Activated CD4-positive, alpha-beta T cell treated with anti-CD3 and anti-CD28 coated beads for 24 hours (primary cell): ENCODE data around the gene TCEANC.
A peak's percentile ranks its signal among the peaks of the same experiment; 100 is the strongest.
"Not testable (repeated sequence)": the region's sequence is repeated elsewhere in the genome, so short reads cannot be mapped to it uniquely, and the experiment has no call there.

Experiments used
- DNase-seq, 2 donors: peaks; one replicate each; pipeline ENCODE4 v3.0.0-alpha.2; 2020; ENCODE audit warnings: low read depth in 2 of 2

TCEANC gene, protein sequence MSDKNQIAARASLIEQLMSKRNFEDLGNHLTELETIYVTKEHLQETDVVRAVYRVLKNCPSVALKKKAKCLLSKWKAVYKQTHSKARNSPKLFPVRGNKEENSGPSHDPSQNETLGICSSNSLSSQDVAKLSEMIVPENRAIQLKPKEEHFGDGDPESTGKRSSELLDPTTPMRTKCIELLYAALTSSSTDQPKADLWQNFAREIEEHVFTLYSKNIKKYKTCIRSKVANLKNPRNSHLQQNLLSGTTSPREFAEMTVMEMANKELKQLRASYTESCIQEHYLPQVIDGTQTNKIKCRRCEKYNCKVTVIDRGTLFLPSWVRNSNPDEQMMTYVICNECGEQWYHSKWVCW

DNA sequence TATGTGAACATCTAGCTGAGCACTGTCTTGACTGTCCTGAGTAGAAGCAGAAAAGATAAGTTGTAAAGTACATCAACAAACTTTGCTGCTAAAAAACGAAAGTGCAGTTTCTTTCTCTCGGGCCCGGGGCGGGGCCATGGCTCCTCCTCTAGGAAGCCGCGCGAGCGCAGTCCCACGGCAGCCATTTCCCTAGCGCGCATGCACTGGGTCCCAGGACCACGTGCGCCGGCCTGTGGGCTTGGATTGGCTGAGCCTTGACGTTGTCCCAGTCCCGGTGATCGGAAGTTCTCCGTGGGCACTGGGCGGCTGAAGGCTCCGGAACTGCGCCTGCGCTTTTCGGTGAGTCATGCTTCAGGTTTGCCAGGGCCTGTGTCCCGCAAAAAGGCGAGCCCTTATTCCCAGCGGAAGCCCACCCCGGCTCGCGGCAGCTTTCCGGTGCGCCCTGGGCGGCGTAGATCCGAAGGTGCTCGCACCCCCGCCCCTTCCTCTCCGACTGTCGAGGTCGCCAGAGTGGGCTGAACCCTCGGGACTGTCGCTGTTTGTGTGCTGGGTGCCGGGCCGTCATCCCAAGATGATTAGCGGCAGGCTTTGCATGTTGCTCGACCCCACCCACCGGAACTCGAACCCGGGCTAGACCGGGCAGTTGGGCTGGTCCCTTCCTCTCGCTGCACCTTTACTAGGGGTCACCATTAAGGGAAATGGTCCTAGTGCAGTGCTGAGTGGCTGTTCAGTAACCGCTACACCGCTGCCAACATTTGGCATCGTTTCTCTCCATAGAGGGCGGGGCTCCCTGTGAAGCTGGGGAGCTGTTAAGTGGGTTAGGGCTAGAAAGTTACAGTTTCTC is at the start of gene TCEANC:
TSS of gene TCEANC (plus strand) at position 292 of the 844 bp plus-strand sequence. CDS start 9,368 bp downstream, outside the sequence.
- DNase-seq: peak; percentile 79 to 95

DNA sequence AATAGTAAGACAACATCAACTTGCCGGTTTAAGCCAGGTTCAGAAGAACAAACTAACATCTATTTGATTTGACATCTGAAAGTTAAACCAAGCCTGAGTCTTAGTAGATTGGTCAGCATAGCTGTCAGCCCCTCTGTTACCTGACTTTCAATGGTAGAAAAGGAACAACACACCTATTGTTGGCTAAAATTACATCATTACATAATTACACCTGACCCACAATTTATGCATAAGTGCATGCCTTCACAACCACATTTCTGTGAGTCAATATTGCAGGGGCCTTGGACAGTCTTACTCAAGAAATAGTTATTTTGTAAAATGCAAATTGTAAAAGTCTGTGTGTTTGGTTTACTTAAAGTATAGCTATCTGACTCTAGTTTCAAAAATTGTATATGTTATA is 47.3 kb upstream of the TCEANC start:
- DNase-seq: no peak

DNA sequence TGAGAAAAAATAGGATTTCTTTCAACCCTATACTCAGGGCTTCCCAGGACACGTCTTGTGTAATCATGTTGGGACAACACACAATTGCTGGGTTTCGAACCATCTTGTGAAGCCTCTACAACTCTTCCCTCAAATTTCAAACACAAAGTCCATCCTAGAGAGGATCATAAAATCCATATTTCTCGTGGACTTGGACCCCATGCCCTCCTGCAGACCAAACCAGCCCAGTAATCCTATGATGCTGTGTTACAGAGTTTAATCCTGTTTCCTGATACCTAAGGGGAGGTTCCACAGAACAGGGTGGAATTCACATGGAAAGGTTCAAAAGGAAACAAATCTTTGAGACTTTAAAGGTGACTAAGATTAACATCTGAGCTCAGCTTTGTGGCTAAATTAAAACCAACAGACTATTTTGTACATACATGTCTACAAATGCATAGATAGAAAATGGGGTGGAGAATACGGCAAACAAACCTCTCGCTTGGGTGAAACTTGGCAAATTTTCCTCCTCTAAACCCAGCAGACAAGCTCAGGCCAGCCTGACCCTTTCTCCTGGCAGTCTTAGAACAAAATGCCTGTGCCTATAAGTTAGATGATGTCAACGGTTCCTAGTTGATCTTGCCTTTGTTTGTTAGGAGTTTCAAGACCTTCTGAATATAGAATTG is 45.5 kb upstream of the TCEANC start:
- no peak for DNase-seq

DNA sequence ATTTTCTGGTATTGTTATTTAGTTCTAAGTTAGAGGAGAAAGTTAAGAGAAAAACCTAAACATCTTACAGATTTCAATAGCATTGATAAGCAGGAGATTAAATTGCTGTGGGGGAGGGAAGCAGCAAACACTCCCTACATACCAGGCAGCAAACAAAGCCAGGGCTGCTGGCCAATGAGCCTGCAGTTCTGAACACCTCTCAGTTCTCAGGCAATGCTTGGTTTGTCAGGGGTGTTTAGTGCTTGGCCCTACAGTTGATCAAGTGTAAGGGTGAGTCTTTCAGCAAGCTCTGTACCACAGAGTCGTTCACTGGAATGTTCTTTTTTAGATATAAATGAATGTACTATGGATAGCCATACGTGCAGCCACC is 45.0 kb upstream of the TCEANC start:
- no peak for DNase-seq

DNA sequence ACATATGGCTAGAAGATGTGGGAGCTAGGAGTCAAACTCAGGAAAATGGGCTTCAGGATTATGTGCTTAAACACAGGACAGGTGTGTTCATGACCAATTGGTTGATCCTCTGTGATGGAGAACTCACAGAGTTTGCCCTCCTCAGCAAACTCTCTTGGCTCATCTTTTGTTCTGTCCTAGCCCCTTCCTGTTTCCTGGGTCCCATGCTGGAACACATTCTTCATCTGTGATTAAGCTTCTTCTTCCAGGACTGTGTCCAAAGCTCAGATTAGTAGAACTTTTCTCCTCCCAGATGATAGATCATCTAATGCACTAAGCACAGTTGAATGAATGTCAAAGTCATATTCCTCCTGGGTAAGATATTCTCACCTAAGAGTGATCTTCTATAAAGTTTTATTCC is 38.8 kb upstream of the TCEANC start:
- DNase-seq: no peak

DNA sequence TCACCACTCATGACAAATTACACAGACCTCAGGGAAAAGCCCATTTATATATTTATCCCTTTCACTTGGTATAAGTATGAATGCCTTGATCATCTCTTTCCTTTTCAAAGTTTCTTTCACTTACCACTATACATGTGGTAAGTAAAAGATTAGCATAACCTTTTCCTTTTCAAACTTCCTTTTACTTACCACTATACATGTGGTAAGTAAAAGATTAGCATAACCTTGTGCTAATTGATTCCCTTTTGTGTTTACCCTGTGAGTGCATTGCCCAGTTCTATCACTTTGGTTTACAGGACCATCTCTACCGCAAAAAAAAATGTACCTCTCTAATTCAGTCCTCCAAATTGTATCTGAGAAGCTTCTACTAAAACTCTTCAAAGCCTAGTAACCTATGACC is 32.7 kb upstream of the TCEANC start:
- no peak for DNase-seq

DNA sequence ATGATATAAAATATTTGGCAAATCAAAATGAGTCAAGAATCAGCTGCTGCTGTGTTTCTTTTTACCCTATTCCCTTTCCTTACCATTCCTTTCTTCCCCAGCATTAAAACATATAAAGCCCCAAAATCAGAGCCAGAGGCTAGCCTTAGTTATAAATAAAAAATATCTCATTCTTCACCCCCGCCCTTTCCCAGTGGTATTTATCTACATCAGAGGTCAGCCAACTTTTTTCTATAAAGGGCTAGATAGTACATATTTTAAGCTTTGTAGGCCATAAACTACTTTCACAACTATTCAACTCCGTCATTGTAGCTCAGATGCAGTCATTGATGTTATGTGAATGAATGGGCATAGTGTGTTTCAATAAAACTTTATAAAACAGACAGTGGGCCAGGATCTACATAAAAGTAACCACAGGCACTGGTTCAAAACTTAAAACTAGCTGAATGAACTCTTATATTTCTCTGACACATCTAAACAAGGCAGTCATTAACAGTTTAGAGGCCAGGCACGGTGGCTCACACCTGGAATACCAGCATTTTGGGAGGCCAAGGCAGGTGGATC is 30.5 kb upstream of the TCEANC start:
- DNase-seq: no peak

DNA sequence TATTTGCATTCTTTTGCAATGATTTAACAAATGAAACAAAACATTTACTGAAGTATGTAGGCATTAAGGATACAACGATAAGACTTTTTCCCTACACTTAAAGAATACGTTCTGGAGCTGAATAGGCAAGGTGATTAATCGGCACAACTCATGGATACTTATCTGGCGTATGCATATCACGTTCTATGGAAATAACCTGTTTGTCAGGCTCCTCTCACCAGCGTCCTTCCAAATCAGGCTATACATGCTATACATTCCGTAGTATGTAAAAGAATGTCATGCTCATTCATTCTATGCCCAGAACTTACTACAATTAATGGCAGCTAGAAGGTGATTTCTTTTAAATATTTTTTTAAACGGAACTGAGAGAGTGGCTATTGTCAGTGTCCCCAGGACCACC is 25.6 kb upstream of the TCEANC start:
- no peak for DNase-seq

DNA sequence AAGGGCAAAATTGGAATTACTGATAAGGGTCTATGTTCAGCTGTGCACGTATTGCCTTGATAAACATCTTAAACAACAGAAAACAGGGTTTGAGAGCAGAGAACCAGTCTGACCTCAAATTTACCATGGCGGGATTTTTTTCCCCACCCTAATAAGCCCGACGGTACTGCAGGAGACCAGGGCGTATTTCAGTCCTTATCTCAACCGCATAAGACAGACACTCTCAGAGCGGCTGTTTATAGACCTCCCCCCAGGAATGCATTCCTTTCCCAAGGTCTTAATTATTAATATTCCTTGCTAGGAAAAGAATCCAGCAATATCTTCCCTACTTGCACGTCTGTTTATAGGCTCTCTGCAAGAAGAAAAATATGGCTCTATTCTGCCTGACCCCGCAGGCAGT is 15.7 kb upstream of the TCEANC start:
- DNase-seq: not testable (repeated sequence)

DNA sequence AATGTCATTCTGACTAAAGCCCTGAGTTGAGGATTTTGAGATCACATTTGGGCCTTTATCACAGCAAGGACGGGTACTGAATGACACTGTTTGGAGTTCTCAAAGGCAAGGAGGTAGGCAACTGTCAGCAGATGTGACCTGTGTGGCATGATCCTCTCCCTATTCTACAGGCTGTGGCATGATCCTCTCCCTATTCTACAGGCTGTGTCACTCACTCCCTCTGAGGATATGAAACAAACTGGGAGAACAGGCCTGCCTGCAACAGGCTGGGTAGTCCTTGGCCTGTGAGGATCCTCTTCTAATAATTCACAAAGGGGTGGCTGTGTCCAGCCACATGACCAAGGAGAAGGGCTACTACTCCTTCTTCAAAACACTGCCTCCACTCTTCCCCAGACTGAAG is 14.9 kb upstream of the TCEANC start:
- DNase-seq: no peak

DNA sequence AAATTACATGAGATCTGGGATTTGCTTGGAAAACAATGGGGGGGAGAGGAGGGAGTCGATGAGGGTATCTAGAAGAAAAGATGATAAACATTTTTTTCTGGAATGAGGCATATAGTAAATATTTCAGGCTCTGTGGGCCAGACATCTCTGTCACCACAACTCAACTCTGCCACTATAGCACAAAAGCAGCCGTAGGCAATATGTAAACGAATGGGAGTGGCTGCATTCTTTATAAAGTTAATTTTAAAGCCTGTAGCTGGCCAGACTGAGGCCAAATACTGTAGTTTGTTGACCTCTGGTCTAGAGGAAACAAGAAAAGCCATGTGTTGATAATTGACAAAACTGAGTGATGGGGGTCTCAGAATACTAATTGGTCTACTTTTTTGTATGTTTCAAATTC is 14.1 kb upstream of the TCEANC start:
- no peak for DNase-seq

DNA sequence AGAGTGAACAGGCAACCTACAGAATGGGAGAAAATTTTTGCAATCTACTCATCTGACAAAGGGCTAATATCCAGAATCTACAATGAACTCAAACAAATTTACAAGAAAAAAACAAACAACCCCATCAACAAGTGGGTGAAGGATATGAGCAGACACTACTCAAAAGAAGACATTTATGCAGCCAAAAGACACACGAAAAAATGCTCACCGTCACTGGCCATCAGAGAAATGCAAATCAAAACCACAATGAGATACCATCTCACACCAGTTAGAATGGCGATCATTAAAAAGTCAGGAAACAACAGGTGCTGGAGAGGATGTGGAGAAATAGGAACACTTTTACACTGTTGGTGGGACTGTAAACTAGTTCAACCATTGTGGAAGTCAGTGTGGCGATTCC is 11.3 kb upstream of the TCEANC start:
- DNase-seq: not testable (repeated sequence)

DNA sequence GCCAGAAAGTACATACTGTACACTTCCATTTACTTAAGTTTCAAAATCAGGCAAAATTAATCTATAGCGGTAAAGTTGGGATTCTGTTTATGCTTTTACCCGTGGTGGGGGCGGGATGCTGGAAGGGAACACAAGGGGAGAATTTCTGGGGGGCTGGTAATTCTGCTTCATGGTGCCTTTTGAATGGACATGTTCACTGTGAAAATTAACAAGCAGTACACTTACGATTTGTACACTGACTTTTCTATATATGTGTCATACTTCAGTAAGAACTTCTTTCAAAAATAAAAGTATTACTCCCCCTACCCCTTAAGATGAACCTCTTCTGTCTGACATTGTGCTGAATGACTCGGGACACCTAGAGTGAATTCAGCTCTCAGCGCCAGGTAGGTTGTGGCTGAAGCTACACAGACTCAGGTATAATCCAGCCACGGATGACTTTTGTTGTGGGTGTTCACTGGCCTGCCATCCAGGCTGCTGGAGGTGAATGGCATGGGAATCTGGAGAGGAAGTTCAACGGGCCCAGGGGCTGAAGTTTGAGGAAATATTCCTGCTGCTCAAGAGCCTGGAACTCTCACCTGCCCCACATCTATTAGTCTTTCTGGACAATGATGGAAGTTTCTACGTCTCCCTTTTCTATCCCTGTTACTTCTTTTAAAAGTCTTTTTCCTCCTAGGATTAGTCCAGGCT is 7.3 kb upstream of the TCEANC start:
- DNase-seq: no peak

DNA sequence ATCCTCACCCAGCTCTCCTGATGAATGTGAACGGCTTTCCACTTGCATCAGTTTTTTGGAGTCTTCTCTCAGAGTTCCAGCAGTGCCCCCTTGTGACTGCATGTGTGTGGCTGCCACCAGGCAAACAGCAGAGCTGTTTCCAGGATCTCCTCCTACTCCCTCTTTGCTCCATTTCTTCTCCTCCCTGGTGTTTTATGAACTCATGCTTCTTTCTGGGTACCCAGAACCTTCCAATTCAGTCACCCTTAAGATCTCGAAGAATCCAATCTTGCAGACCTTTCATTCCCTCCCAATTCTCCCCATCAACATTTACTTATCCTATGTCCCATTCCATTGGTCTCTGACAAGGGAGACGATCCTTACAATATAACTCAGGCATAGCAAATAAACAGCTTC is 6.8 kb upstream of the TCEANC start:
- no peak for DNase-seq

DNA sequence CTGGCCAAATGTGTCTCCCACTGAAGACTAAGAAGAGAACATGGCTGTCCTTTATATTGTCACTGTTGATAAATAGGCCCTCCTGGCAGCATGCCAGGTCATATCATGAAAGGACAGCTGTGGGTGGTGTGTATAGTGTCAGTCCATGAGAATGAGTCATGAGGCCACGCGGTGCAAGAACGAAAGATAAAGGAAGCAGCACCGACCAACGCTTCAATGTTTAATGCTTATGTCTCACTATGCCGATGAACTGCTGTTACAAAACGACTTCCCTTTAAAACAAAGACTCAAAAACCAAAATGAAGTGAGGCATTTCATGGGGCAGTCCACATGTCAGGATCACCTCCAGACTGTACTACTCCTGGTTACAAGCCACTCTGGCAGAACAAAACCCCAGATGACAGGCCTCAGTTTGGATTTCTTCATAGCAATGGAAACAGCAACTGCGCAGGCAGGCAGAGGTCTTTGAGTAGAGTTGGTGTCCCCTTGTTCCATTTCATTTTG is 5.2 kb upstream of the TCEANC start:
- DNase-seq: peak in 1 of 2 donors; percentile 33

DNA sequence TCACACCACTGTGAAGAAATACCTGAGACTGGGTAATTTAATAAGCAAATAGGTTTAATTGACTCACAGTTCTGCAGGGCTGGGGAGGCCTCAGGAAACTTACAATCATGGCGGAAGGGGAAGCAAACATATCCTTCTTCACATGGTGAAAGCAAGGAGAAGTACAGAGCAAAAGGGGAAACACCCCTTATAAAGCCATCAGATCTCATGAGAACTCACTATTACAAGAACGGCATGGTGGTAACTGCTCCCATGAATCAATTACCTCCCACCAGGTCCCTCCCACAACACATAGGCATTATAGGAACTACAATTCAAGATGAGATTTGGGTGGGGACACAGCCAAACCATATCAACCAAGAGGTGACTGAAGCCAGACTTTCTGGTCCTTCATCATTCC is 4.6 kb upstream of the TCEANC start:
- not testable (repeated sequence) for DNase-seq

DNA sequence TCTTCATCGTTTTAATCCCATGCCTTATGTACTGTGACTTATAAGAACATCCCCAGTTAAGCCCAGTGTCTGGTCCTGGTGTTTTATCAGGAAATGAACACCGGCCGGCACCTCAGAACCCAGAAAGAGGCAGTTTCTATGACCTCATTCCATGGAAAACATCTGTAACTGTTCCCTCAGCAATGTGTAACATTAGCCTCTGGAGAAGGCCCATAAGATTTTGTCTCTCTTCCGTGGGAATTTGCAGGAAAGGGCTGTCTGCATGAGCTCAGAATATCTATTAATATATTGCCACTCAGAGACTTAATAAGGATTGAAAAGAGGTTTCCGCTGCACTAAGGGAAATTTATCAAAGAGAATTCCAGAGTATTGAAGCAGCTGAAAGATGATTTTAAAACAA is 3.1 kb upstream of the TCEANC start:
- DNase-seq: no peak

DNA sequence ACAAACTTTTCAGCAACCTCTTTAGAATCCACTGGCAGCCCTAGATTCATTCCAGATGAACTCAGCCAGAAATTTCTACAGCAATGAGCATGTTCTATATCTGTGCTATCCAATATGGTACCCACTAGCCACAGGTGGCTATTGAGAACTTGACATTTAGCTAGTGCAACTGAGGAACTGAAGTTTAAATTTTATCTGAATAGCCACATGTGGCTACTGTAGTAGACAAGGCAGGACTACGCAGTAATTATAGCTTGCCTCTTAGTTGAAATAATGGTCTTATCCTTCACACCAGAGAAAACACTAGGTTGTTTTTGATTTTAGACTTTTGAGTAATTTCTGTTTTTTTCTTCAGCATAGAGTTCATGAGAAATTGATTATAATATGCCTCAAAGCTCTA is 2.6 kb upstream of the TCEANC start:
- DNase-seq: no peak

DNA sequence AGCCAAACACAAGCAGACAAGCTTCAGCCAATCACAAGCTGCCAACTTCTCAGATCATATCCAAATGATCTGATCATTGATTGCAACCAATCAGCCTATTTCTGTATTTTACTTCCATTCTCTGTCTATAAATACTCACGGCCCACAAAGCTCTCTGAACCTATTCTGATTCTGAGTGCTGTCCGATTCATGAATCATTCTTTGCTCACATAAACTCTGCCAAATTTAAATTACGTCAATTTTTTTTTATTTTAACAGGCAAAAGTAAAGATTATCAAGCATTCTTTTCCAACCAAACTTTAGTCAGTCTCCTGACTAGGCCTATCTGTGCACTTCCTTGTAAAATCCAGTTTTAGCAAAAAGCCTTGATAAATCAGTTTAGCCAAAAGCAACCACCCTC is 1.8 kb upstream of the TCEANC start:
- no peak for DNase-seq

DNA sequence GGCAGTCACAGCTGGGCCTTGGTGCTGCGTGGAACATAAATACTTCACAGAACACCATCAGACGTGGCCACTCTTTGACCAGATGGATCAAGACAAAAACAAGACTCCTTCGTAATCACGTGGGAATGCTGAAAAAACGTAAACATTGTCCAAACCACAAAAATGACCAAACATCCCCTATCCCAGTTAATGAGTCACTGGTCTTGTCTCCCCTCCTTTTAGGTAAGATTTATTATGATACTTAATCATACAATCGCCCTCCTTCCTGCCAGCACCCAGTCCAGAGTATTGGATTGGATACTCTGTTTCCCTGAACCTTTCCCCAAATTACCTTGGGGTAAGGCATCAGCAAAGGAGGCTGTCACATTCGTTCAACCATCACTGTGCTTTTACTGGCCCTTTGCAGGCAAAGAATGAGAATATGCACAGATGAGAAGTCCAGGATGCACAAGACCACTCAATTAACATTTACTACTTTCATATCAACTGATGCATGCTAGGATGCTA is 601 bp upstream of the TCEANC start:
- no peak for DNase-seq

DNA sequence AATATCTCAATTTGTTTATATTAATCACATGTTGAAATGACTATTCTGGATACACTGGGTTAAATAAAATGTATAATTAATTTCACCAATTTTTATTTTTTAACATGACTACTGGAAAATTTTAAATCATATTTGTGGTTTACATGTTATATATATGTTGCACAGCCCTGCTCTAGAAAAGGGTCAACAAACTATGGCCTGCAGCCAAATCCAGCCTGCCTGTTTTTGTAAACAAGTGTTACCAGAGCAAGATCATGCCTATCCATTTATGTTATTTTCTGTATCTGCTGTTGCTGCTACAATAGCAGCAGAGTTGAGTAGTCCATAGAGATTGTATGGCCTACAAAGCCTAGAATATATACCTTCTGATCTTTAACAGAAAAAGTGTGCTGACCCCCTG is 1.2 kb downstream of the TCEANC start:
- DNase-seq: no peak
